Peyer's patch (tissue), 4 donors: Measurements from ENCODE around the gene TRIM56. TPM values are rescaled to one million over a fixed set of nuclear protein-coding genes. Genes with fewer than 3 reads are reported as not detected.
"Not testable (repeated sequence)": the region's sequence is repeated elsewhere in the genome, so short reads cannot be mapped to it uniquely, and the experiment has no call there.

Source experiments
- DNase-seq, 3 donors: peaks; one replicate each; pipeline ENCODE4 v3.0.0-alpha.2; 2017 to 2019
- H3K27ac ChIP-seq, 4 donors: fragments of 200-600 bp; sonication (generic); one replicate each; pipeline ENCODE4 v1.5.1; 2016 to 2019
- H3K27me3 ChIP-seq, 2 donors: fragments of 200-600 bp; sonication (generic); one replicate each; pipeline ENCODE4 v1.5.1; 2019
- H3K36me3 ChIP-seq, 3 donors: fragments of 200-600 bp; sonication (generic); one replicate each; pipeline ENCODE4 v1.5.1; 2016 to 2019
- H3K4me1 ChIP-seq, 4 donors: fragments of 200-600 bp; sonication (generic); one replicate each; pipeline ENCODE4 v1.5.1; 2016 to 2019
- H3K4me3 ChIP-seq, 4 donors: fragments of 200-600 bp; sonication (generic); 1 replicate in 3 of 4; 2 replicates in 1 of 4; pipeline ENCODE4 v1.5.1; 2016 to 2019; ENCODE audit warnings: mild to moderate bottlenecking in 1 of 4
- H3K9me3 ChIP-seq, 4 donors: fragments of 200-600 bp; sonication (generic); one replicate each; pipeline ENCODE4 v1.5.1; 2016 to 2019; ENCODE audit warnings: mild to moderate bottlenecking in 1 of 4
- POLR2A ChIP-seq, 2 donors: fragments of 450-650 bp; IDR thresholded peaks; one replicate each; pipeline ENCODE4 v1.5.1; 2017; ENCODE audit warnings: antibody characterized with exemption in 2 of 2, mild to moderate bottlenecking in 2 of 2, moderate library complexity in 2 of 2
- total RNA-seq, 4 donors: library from RNA; depleted of rRNA; stranded (reverse); fragments of >200 nt; gene quantifications; one replicate each; pipeline ENCODE4 v1.1.0, GENCODE V29; 2016
- TF ChIP-seq, protein P1 (sequence below), 6 experiments: fragments of 450-650 bp in 4 of 6; fragments of 200-600 bp in 2 of 6; sonication (generic) in 1 of 6; IDR thresholded peaks; one replicate each; pipeline ENCODE4 v1.5.1; 2017 to 2019; ENCODE audit warnings: antibody characterized with exemption in 6 of 6, mild to moderate bottlenecking in 3 of 6, moderate library complexity in 1 of 6

Gene TRIM56
- total RNA-seq, 4 donors from 2014 or later = 19.4 to 43.7 (median 38.3) TPM

DNA sequence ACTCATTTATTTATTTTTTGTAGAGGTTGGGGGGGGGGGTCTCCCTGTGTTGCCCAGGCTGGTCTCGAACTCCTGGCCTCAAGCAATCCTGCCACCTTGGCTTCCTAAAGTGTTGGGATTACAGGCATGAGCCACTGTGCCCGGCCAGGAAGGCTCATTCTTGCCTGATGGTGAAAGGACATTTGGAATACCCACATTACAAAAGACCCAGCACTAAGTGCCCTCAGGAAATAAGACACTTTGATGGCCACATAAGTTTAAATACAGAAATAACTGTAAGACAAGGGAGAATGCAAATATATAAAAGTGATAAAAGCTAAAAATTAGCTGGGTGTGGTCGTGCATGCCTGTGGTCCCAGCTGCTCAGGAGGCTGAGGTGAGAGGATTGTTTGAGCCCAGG is 33.6 kb downstream of the TRIM56 start:
- Histone ChIP-seq H3K27me3 (no peaks in the 10 kb centered on the region), H3K27ac (no peak overlapping the region), H3K4me3 (no peak overlapping the region), H3K4me1 (peaks cover 0 to 6% (median 0%) of the 10 kb centered on the region in 4 donors), H3K36me3 (no peaks in the 10 kb centered on the region), H3K9me3 (no peaks in the 10 kb centered on the region)
- no peak for DNase-seq
- TF ChIP-seq, protein P1, sequence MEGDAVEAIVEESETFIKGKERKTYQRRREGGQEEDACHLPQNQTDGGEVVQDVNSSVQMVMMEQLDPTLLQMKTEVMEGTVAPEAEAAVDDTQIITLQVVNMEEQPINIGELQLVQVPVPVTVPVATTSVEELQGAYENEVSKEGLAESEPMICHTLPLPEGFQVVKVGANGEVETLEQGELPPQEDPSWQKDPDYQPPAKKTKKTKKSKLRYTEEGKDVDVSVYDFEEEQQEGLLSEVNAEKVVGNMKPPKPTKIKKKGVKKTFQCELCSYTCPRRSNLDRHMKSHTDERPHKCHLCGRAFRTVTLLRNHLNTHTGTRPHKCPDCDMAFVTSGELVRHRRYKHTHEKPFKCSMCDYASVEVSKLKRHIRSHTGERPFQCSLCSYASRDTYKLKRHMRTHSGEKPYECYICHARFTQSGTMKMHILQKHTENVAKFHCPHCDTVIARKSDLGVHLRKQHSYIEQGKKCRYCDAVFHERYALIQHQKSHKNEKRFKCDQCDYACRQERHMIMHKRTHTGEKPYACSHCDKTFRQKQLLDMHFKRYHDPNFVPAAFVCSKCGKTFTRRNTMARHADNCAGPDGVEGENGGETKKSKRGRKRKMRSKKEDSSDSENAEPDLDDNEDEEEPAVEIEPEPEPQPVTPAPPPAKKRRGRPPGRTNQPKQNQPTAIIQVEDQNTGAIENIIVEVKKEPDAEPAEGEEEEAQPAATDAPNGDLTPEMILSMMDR (IDR thresholded peaks at IDR 0.05) = no peak
- no peak for TF ChIP-seq POLR2A (IDR thresholded peaks at IDR 0.05)

DNA sequence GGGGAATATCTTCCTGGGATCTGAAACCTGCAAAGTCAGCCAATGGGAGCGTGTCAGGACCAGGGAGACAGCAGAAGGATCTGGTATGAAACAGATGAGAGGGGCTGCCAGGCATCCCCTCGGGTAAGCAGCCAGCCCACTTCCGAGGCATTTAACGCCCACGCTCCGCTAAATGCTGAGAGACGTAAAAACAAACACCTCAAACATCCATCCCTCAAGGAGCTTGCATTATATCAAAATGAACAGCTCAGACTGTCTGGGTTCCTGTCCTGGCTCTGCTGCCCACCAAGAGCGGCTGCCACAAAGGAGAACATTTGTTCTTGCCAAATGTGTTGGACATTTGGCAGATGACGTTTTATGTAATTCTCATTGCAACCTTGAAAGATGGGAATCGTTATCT is 34.6 kb downstream of the TRIM56 start:
- TF ChIP-seq POLR2A (IDR thresholded peaks at IDR 0.05) = no peak
- TF ChIP-seq, protein P1 (IDR thresholded peaks at IDR 0.05) = no peak
- Histone ChIP-seq H3K4me1 (peaks cover 0 to 13% (median 0%) of the 10 kb centered on the region in 4 donors), H3K27me3 (no peaks in the 10 kb centered on the region), H3K36me3 (no peaks in the 10 kb centered on the region), H3K4me3 (no peak overlapping the region), H3K9me3 (no peaks in the 10 kb centered on the region), H3K27ac (no peak overlapping the region)
- DNase-seq = no peak

DNA sequence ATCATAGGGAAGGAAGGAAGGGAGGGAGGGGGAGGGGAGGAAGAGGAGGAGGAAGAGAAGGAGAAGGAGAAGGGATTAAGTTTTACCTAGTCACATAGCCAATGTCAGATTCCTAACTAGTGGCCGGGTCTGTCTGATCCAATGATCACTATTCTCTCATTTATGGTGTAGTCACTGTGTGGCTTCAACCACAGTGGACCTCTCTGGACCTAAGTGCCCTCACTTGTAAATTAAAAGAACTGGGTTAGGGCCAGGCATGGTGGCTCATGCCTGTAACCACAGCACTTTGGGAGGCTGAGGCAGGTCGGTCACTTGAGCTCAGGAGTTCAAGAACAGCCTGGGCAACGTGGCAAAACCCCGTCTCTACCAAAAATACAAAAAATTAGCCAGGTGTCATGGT is 35.0 kb downstream of the TRIM56 start:
- H3K9me3 ChIP-seq = no peaks in the 10 kb centered on the region
- no peak overlapping the region for H3K4me3 ChIP-seq
- H3K27ac ChIP-seq = no peak overlapping the region
- DNase-seq = no peak
- H3K27me3 ChIP-seq = no peaks in the 10 kb centered on the region
- TF ChIP-seq, protein P1 (IDR thresholded peaks at IDR 0.05) = no peak
- no peak for TF ChIP-seq POLR2A (IDR thresholded peaks at IDR 0.05)
- no peaks in the 10 kb centered on the region for H3K36me3 ChIP-seq
- H3K4me1 ChIP-seq = peaks cover 0 to 16% (median 0%) of the 10 kb centered on the region in 4 donors

DNA sequence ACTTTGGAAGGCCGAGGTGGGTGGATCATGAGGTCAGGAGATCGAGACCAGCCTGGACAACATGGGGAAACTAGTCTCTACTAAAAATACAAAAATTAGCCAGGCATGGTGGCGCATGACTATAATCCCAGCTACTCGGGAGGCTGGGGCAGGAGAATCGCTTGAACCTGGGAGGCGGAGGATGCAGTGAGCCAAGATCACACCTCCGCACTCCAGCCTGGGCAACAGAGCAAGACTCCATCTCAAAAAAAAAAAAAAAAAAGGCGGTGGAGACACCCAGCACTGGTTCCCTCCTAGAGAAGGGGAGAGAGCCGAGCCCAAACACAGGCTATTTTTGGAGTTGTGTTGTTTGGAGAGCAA is 36.3 kb downstream of the TRIM56 start:
- H3K27me3 ChIP-seq, DNase-seq, H3K9me3 ChIP-seq, H3K36me3 ChIP-seq: not testable (repeated sequence)
- H3K4me1 ChIP-seq = peaks cover 0 to 27% (median 2%) of the 10 kb centered on the region in 4 donors
- H3K27ac ChIP-seq = peak overlapping the region; percentile 44 to 87 (median 60)
- peak overlapping the region in 1 of 4 donors; percentile 47 for H3K4me3 ChIP-seq

DNA sequence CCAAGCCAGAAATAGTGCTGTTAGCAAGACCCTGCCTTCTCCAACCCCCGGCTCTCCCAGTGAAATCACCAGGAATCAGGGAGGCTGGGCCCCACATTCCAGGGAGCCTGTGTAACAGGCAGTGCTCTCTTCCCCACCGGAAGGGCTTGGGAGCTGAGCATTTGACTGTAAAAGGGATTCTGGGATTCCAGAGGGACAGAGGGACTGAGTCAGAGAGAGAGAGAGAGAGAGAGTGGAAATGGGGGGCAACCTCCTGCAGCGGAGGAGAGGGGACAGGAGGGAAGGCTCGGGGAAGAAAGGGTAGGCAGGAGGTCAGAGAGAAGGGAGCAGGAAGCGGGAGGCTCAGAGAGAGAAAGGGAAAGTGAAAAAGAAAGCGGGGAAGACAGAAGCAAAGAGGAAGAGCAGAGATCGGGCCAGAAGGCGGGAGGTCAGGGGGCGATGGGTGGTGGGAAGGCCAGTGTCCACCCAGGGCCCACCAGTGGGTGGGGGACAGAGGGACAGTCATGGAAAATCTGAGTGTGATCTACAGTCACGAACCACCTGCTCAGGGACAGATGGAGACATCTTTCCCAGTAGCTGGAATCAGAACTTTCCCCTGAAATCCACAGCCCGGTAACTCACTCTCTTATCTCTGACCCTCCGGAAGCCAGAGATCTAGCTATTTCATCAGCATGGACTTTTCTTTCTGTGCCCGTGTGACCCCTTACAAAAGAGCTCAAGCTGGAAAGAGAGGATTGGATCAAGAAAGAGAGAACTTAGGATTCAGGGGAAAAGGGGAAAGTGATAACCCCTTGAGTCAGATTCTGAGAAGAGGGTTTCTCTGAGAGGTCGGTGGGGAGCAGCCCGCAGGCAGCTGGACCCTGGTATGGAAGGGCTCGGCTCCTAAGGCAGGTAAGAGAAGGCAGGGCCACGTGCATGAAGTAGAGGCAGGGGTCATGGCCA is 37.0 kb downstream of the TRIM56 start:
- peak; percentile 21 to 70 (median 62) for DNase-seq
- Histone ChIP-seq H3K9me3 (no peaks in the 10 kb centered on the region), H3K36me3 (no peaks in the 10 kb centered on the region)

More for the DNA sequence above, 37.0 kb downstream of the TRIM56 start:
- Histone ChIP-seq H3K27ac (peak overlapping the region; percentile 44 to 87 (median 60)), H3K4me1 (peaks cover 0 to 33% (median 6%) of the 10 kb centered on the region in 4 donors), H3K27me3 (no peaks in the 10 kb centered on the region), H3K4me3 (peak overlapping the region; percentile 1 to 49 (median 39))
- TF ChIP-seq, protein P1 (IDR thresholded peaks at IDR 0.05) = no peak
